HTR-8/SVneo (cell line): ENCODE data around the gene SLC1A5.
"Not testable (repeated sequence)": the region's sequence is repeated elsewhere in the genome, so short reads cannot be mapped to it uniquely, and the experiment has no call there.

Experiments
- DNase-seq: peaks from one replicate; pipeline ENCODE4 v3.0.0; 2011; ENCODE audit warnings: low spot score, mixed read lengths; ENCODE audit not compliant: insufficient read length
- FAIRE-seq: peaks from 2 replicates; lab custom pipeline; 2011; peaks lifted over from hg19 to GRCh38; lab: Jason Lieb, UNC

SLC1A5 gene

DNA sequence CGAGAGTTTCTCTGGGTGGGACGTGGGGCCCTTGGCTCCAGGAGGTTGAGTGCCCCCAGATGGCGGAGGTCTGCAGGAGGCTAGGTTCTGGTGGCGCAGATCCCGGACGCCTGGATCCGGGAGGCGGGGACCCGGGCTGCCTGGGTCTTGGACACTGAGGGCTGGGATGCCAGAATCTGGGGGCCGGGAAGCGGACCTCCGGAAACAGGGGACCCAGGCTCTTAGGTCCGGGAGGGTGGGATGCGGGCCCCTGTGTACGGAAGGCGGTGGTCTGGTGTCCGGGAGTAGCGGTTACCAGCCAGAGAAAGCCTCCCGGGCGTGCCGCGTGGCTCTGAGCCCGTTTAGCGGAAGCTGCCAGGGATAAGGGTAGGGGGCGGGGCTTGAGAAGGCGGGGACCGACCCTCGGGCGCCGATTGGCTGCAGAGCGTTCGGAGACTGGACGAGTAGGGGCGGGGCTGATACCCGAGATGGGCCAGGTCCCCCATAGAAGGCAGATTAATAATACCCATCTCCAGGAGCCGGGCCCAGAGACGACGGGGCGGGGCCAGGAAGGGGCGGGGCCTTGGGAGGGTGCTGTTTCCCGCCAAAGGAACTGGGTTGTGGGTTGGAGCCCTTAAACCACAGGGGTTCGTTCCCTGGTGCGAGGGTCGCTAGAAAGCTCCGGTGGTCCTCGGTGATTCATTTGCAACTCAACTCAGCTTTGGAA, at the start of gene SLC1A5:
Gene SLC1A5, minus strand, starts transcription at position 333 of the 706 bp plus-strand sequence. CDS start 629 bp downstream, outside the sequence.
- no peak for FAIRE-seq
- peak; percentile 97 for DNase-seq

DNA sequence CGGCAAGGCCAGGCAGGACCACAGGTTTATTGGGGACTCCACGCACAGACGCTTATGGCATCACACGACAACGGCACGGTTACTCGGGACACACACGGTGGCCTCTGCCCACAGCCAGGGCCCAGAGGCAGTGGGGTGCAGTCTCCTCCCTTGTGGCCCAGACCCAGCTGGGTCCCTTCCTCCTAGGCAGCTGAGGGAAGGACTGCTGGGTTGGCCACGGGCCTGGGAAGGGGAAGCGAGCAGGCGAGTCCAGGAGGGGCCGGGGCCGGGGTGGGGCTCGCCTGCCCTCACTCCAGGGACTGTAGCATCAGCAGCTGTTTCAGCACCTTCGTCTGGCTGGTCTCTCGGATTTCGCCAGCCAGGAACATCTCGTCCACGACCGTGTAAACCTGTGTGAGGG, 49.8 kb upstream of the SLC1A5 start:
- DNase-seq: no peak
- no peak for FAIRE-seq

DNA sequence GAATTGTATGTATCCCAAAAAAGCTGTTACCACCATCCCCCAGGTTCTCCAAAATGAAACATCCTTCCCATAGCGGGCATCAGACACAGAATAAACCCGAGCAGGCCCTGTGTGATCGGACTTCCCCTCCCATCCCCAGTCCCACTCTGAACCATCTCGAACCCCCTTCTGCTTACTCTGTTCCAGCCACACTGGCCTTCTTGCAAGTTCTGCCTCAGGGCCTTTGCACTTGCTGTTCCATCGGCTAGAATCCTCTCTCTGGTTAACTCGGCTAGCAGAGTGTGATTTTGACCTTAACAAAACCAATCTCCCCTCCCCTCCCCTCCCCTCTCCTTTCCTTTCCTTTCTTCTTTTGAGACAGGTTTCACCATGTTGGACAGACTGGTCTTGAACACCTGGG, 46.6 kb upstream of the SLC1A5 start:
- no peak for FAIRE-seq

DNA sequence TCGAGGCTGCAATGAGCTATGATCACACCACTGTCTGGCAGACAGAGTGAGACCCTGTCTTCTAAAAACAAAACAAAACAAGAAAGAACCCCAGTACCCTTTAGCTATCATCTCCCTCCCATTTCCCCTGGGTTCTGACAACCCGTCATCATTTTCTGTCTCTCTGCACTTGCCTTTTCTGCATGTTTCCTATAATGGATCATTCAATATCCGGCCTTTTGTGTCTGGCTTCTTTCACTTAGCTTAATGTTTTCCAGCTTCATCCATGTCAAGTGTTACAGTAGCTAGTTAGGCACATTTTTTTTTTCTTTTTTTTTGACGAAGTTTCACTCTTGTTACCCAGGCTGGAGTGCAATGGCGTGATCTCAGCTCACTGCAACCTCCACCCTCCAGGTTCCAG, 45.7 kb upstream of the SLC1A5 start:
- no peak for FAIRE-seq

More for the DNA sequence above, 46.6 kb upstream of the SLC1A5 start:
- DNase-seq: no peak

DNA sequence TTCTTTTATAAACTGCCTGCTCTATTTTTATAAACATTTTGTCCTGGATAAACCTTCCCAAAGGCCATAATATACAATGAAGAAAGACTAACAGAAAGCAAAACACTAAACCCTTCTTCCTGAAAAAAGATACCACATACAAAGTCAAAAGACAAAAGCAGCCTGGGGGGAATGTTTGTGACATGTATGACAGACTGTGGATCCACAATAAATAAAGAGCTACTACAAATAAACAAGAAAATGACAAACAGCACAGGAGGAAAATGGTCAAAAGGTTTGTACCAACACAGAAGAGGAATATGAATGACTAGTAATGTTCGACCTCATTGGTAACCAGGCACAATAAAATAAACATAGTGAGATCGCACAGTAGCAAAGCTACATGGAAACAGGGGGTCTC, 42.5 kb upstream of the SLC1A5 start:
- FAIRE-seq: no peak
- no peak for DNase-seq

More for the DNA sequence above, 45.7 kb upstream of the SLC1A5 start:
- no peak for DNase-seq

DNA sequence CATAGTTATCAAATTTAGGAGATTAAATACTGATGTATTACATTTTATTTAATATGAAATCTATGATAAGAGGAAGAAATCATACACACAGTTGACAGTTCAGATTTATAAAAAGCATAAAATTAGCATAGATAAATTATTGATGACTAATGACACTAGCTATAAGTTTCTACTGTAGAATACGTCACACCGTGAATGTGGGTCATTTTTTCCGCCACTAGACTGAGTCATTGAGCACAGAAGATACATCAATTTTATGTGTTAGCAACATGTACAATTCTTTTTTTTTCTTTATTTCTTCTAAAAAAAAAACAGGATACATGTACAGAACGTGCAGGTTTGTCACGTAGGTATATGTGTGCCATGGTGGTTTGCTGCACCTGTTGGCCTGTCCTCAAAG, 40.1 kb upstream of the SLC1A5 start:
- no peak for DNase-seq

DNA sequence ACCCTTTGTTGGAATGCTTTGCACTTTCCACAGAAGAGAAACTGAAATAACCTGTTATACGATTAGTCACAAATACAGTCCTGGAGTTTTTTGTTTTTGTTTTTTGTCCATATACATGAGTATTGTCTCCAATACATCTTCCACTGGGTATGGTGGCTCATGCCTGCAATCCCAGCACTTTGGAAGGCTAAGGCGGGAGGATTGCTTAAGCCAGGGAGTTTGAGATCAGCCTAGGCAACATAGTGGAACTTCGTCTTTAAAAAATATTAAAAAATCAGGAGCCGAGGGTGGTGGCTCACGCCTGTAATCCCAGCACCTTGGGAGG, 37.3 kb upstream of the SLC1A5 start:
- FAIRE-seq (no peak), DNase-seq (no peak)

More for the DNA sequence above, 40.1 kb upstream of the SLC1A5 start:
- FAIRE-seq: no peak

DNA sequence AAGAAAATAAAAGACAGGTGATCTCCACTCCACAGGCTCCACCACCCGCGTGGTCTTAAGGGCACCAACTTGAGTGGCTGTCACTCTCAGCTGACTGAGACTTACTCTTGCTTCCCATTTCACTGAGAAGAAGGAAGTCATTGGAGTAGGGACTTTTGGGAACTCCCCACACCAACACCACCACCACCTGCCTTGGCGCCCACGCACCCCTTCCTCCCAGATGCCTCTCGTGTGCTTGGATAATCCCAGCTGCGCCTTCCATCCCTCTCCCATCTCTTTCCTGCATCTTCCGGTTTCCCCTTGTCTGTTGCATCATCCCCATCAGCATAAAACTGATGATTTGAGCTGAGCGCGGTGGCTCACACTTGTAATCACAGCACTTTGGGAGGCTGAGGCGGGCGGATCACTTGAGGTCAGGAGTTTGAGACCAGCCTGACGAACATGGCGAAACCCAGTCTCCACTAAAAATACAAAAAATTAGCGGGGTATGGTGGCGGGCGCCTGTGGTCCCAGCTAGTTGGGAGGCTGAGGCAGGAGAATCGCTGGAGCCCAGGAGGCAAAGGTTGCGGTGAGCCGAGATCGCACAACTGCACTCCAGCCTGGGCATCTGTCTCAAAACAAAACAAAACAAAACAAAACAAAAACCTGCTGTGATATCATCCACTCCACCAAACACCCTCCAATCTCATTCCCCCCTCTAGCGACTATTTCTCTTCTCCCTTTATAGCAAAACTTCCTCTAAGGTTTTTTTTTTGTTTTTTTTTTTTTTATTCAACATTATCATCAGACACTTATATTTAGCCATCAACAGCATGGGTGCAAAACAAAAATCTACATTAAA, 36.7 kb upstream of the SLC1A5 start:
- no peak for DNase-seq

DNA sequence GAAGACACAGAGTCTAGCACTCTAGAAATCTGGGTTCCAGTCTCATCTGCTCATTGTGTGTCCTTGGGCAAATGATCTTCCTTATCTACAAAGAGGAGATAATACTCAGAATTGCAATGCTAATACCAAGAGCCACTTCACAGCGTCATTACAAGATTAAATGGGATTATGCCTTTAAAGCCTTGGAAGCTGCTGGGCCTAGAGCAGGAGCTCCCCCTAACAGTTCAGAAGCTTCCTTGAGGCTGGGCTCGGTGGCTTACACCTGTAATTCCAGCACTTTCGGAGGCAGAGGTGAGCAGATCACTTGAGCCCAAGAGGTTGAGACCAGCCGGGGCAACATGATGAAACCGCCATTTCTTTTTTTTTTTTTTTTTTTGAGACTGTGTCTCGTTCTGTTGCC, 34.7 kb upstream of the SLC1A5 start:
- DNase-seq (no peak), FAIRE-seq (no peak)

More for the DNA sequence above, 36.7 kb upstream of the SLC1A5 start:
- FAIRE-seq: no peak

DNA sequence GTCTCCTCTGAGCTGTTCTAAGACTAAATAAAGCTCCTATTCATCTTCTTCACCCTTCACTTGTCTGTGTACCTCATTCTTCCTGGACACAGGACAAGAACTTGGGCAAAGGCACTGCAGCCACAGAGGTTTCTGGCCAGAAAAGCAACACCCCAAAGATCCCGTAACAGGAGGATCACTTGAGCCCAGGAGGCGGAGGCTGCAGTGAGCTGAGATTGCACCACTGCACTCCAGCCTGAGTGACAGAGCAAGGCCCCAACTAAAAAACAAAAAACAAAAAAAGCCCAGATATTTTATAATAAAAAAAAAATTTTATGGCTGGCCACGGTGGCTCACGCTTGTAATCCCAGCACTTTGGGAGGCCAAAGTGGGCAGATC, 34.0 kb upstream of the SLC1A5 start:
- DNase-seq, FAIRE-seq: not testable (repeated sequence)

DNA sequence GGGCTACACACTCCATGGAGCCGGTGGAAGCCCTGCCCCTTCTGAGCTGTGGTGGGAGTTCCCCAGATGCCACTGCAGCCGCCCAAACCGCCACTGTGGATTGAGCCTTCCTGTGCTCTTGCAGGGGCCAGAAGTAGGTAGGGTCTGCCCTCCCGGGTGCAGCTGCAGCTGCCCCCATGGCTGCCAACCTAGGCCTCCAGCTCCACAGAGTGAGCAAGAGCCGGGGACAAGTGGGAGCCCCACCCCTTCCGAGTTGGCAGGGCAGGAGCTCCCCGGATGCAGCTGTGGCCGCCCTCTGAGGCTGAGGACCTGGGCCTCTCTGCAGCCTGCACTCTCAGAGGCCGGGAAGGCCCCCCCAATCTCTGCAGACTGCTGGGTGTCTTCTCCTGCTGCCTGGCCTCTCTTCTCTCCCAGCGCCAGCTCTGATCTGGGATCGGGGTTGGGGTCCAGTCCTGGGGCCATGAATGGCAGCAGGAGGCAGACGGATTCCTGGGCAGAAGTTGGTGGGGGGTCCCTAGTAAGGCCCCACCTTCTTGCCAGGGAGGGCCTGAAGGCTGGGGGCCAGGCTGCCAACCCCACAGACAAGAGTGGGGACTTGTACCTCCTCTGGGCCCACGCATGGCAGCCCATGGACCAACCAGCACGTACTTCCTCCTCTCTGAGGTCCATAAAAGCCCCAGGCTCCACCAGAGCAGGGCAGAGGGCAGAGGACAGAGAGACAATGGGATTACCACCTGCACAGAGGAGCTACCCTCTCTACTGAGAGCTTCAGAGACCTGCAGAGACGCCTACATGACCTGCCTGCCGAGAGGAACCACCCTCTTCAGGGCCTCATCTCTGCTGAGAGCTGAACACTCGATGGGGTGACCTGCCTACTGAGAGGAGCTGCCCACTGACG, 33.4 kb upstream of the SLC1A5 start:
- DNase-seq: no peak
- FAIRE-seq: no peak

DNA sequence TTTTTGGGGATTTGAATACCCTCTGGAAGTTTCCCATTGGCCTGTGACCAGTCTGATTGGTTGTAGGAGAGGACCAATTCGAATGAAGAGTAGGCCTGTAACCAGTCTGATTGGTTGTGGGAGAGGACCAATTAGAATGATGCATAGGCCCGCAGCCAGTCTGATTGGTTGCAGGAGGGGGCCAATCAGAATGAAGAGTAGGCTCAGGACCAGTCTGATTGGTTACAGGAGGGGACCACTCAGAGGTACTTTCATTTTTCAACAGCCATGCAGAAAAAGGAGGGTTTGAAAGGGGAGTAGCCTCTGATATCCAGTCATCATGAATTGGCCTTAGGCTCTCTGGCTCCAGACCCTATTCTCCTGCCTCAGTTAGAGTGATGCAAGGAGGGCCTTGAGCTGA, 30.4 kb upstream of the SLC1A5 start:
- FAIRE-seq (no peak), DNase-seq (no peak)

DNA sequence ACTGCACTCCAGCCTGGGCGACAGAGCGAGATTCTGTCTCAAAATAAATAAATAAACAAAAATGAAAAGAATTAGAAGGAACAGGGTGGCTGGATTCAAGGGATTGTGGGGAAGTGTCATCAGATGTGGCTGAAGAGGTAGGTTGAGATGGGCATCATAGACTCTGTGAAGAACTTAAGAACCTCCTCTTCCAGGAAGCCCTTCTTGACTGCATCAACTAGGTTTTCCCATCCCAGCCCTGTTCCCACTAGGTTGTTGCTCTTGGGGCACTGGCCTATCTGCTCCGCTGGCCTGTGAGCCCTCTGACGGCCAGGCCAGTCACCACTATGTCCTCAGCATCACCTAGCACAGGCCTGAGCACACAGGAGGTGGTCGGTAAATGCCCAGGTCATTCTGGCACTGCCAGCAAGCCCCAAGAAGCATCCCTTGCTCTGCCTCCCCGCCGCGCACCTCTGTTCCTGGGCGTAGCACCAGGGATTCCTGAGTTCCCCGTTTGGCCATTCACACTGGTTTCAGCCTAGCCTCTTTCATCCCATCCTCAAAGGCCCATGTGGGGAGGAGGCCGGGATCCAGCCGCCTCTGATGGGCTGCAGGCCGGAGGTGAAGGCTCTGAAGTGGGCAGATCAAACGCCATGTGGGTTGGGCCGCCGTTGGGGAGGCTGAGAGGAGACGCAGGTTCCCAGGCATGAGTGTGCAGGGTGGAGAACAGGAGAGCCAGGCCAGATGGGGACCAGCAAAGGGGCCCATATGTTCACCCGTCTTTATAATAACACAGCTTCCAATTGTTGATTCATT, 27.6 kb upstream of the SLC1A5 start:
- FAIRE-seq: no peak
- no peak for DNase-seq

DNA sequence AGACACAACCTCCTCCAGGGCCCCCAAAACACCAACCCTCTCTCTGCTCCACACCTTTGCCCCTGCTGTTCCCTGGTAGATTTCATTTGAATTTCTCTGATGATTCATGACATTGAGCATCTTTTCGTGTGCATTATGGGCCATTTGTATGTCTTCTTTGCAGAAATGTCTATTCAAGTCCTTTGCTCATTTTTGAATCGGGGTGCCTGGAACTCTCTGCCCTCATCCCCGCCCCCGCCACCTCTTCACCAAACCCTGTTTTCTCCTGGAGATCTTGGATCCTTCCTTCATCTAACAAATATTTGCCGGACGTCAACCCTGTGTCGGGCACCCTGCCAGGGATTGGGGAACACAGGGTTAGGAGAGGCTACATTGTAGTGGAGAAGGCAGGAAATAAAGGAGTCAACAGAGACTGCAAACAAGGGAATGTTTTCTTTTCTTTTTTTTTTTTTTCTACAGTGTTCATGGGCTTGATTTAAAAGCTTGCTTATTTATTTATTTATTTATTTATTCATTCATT, 25.5 kb upstream of the SLC1A5 start:
- DNase-seq: no peak
- FAIRE-seq: no peak

DNA sequence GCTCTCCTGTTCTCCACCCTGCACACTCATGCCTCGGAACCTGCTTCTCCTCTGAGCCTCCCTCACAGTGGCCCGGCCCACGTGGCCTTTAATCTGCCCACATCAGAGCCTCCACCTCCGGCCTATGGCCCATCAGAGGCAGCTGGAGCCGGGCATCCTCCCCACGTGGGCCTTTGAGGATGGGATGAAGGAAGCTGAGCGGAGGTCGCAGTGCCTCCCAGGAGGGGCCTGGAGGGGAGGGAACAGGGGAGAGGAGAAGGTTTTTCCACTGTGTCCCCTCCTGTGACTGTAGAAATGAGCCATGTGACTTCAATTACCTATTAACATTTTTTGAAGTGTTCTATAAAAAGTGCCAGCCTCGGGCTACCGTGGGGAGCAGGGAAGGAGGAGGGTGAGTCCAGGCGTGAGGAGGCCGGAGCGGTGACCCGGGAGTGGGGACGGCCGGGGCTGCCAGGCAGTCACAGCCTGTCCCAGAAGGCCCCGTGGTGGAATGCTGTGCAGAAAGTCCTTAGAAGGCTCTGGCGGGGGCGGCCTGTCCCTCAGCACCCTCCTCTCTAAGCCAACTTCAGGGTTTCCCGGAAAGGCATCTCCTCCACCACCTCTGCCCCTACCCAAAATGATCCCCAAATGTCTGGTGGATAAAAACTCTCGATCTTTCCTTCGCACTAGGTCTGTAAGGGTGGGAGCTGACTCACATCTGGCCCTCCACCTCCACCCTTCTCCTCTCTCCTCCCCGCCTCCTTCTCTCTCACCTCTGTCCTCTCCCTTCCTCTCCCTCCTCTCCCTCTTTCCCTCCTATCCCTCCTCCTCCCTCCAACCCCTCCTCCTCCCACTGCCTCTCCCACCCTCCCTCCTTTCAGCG, 24.8 kb upstream of the SLC1A5 start:
- DNase-seq (no peak), FAIRE-seq (no peak)

DNA sequence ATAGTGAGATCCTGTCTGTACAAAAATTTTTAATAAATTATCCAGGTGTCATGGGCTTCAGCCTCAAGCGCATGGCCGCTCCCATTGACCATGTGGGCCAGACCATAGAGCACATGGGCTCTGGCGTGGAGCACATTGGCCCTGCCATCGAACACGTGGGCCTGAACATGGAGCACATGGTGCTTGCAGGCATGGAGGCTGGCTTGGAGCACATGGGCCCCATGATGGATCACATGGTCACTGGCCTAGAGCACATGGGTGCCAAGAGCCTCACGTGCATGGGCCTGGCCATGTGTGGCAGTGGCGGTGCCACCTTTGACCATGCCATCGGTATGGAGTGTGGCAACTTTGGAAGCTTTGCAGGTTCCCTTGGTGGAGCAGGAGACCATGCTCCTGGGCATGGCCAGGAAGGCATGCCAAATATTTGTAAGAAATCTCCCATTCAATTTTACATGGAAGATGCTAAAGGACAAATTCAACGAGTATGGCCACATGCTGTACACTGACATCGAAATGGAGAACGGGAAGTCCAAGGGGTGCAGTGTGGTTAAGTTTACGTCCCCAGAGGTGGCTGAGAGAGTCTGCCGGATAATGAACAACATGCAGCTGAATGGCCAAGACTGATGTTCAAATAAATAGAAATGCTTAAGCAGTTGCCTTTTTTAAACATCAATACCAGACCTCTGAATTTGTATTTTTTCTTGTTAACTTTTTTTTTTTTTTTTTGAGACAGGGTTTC, 21.3 kb upstream of the SLC1A5 start:
- no peak for FAIRE-seq
- no peak for DNase-seq

DNA sequence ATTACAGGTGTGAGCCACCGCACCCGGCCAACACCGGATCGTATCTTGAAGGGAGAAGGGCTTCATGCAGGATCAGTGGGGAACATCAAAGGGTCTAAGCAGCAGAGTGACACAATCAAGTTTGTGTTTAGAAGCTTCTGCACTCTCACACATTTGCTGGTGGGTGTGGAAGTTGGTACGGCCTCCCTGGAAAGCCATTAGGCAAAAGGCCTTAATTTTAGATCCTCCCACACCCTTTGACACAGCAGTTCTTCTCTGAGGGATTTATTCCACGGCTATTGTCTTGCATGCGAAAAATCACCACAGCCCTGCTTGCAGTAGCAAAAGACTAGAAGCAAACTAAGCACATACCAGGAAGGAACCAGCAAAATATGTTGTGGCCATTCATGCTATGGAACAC, 18.3 kb upstream of the SLC1A5 start:
- no peak for FAIRE-seq
- DNase-seq: no peak

DNA sequence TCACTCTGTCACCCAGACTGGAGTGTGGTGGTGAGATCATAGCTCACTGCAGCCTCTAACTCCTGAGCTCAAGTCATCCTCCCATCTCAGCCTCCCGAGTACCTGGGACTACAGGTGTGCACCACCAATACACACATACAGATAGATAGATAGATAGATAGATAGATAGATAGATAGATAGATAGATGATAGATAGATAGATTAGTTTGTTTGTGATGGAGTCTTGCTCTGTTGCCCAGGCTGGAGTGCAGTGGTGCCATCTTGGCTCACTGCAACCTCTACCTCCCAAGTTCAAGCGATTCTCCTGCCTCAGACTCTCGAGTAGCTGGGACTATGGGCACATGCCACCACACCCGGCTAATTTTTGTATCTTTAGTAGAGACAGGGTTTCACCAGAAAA, 16.0 kb upstream of the SLC1A5 start:
- FAIRE-seq, DNase-seq: not testable (repeated sequence)
